ENCODE data around the gene DCP1B.

GRCh38 chr12:2013527-2014223 lies 9.4 kb upstream of the DCP1B start:
- TF ChIP-seq CTCF (IDR thresholded peaks at IDR 0.05; ENCODE audit: extremely low read depth in 1 of 2, insufficient read depth in 1 of 2, low read depth in 1 of 2, low read length in 2 of 2): no peak
- no peak for TF ChIP-seq POLR2A (IDR thresholded peaks at IDR 0.05; ENCODE audit: low read depth, low read length)
- TF ChIP-seq GATA2 (IDR thresholded peaks at IDR 0.05; ENCODE audit: insufficient read depth, insufficient read length, low read depth, low read length): no peak
- TF ChIP-seq POLR2AphosphoS5 (IDR thresholded peaks at IDR 0.05; ENCODE audit: insufficient read depth, low read depth, low read length): no peak
- TF ChIP-seq JUN (IDR thresholded peaks at IDR 0.05; ENCODE audit: borderline replicate concordance, insufficient read depth, insufficient read length, low read depth): no peak
- TF ChIP-seq EZH2 (IDR thresholded peaks at IDR 0.05; ENCODE audit: borderline replicate concordance, low read depth, low read length, severe bottlenecking): no peak
- TF ChIP-seq MAX (IDR thresholded peaks at IDR 0.05; ENCODE audit: insufficient read depth, insufficient read length): no peak
- TF ChIP-seq MYC (IDR thresholded peaks at IDR 0.05; ENCODE audit: low read depth, low read length): no peak

Data from endothelial cell of umbilical vein (primary cell).